HG02852 (cell line): Measurements from ENCODE around the gene PLAGL1.
"Not testable (repeated sequence)": the region's sequence is repeated elsewhere in the genome, so short reads cannot be mapped to it uniquely, and the experiment has no call there.

Source experiments
- ATAC-seq: cut with Tn5 transposase; IDR thresholded peaks from one replicate; pipeline ENCODE4 v1.9.1; 2021; ENCODE audit warnings: mild to moderate bottlenecking, moderate library complexity; ENCODE audit not compliant: unreplicated experiment

Gene PLAGL1

GRCh38 chr6:144009628-144010027, 1.6 kb upstream of the PLAGL1 start:
- ATAC-seq = not testable (repeated sequence)

- ATAC-seq = no peak
Observed at GRCh38 chr6:144008846-144009245, 787 bp upstream of the PLAGL1 start.

- peak; percentile 17 for ATAC-seq
Observed at GRCh38 chr6:144007478-144008119, 460 bp downstream of the PLAGL1 start.

- ATAC-seq = no peak
Observed at GRCh38 chr6:144006736-144007477, 1.2 kb downstream of the PLAGL1 start.

DNA sequence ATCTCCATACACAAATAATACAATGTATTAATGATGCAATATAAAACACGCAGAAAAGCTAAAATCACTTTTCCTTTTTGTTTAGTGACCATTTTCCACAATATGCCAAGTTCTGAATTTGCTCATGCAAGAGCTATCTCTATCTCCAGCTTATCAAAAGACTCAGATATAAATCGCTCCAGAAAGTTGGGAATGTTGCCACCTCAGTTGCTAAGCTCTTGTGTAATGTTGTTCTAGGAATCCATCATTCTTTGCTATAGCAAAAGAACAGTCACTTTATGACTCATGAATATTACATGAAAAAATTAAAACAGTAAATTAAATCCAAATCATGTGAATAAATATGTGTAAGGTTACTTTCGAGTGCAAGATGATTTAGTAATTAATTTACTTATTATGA, 8.7 kb downstream of the PLAGL1 start:
- no peak for ATAC-seq

- no peak for ATAC-seq
Observed at GRCh38 chr6:143998686-143999085, 9.4 kb downstream of the PLAGL1 start.

GRCh38 chr6:143993965-143994646, 14.0 kb downstream of the PLAGL1 start:
- no peak for ATAC-seq

- no peak for ATAC-seq
Observed at GRCh38 chr6:143992285-143992684, 15.8 kb downstream of the PLAGL1 start.

GRCh38 chr6:143986463-143987065, 21.5 kb downstream of the PLAGL1 start:
- no peak for ATAC-seq

- no peak for ATAC-seq
Observed at GRCh38 chr6:143984666-143985065, 23.4 kb downstream of the PLAGL1 start.

- ATAC-seq = no peak
Observed at GRCh38 chr6:143982968-143983367, 25.1 kb downstream of the PLAGL1 start.

GRCh38 chr6:143980921-143981320, 27.1 kb downstream of the PLAGL1 start:
- ATAC-seq = no peak

- ATAC-seq = no peak
Observed at GRCh38 chr6:143976806-143977349, 31.2 kb downstream of the PLAGL1 start.

DNA sequence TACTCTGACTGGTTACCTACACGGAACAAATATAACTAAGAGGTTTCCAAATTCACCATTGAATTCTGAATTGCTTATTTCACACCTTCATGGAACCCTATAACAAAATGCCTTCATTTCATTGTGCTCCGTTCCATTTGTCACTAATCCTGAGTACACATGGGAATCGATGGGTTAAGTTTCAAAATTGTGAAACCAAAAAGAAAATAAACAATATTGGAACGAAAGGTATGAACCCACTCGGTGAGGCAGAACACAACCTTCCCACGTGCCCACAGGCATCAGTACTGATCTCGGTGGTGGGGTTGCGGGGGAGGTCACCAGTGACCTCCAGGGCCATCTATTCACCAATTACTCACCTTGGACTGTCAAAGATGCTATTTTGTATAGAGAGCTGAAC, 34.0 kb downstream of the PLAGL1 start:
- no peak for ATAC-seq

- ATAC-seq = no peak
Observed at GRCh38 chr6:143973097-143973966, 34.7 kb downstream of the PLAGL1 start.

DNA sequence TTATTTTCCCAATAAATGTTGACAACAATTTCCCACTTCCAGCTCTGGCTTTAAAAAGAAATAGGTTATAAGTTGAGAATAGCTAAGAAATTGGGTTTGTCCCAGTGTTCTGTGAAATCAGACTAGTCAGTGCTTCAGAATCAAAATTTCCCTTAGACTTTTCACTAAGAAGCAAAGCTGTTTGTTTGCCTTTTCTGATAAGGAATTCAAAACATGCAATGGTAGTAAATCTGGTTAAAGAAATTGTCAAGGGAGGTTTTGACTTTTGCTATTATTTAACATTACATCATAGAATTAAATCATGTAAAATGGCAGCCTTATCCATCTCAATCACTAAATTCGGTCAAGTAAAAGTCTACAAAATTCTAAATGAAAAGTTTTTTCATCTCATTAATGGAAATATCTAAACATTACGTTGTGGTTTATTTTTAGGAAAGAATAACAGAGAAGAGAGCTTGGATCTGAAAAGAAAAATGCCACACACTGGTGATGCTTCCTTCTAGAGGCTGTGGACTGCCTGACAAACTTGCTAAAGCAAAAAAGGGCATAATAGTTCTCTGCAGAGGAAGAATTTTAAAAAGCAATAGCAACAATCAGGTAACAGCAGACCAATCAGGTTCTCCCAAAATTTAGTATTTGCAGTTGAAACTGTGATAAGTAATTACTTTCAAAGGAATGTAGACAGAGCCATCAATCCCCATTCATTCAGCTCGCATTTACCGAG, 36.4 kb downstream of the PLAGL1 start:
- no peak for ATAC-seq

GRCh38 chr6:143970456-143971218, 37.4 kb downstream of the PLAGL1 start:
- ATAC-seq = no peak

- no peak for ATAC-seq
Observed at GRCh38 chr6:143969077-143969476, 39.0 kb downstream of the PLAGL1 start.
